ENCODE data around the gene CPN2.

CPN2 gene
- total RNA-seq, result 0 to 1.4 (median 0) reads per million in 17 experiments

- DNase-seq, result no peak
These were observed at the start of gene CPN2 for GRCh38 chr3:194351080-194351672. CPN2 (minus strand) TSS chr3:194351328; CDS start chr3:194342702, 8,626 bp downstream.

GRCh38 chr3:194399874-194400411 lies 48.8 kb upstream of the CPN2 start:
- peak in 3 of 4 experiments; percentile 31 to 44 (median 38) for DNase-seq

- no peak for DNase-seq
These were observed 48.0 kb upstream of the CPN2 start, which contains the start of gene GP5 for GRCh38 chr3:194399166-194399565. GP5 (minus strand) TSS chr3:194399266; CDS start chr3:194398282, 984 bp downstream.

- peak in 1 of 4 experiments; percentile 33 for DNase-seq
These were observed 46.7 kb upstream of the CPN2 start for GRCh38 chr3:194397757-194398312.

- DNase-seq, result peak in 2 of 4 experiments; percentile 8 to 29
These were observed 46.0 kb upstream of the CPN2 start for GRCh38 chr3:194396859-194397756.

- DNase-seq, result no peak
These were observed 45.4 kb upstream of the CPN2 start for GRCh38 chr3:194396539-194396858.

- DNase-seq, result peak in 1 of 4 experiments; percentile 22
These were observed 44.8 kb upstream of the CPN2 start for GRCh38 chr3:194395778-194396538.

- no peak for DNase-seq
These were observed 44.1 kb upstream of the CPN2 start for GRCh38 chr3:194395212-194395611.

GRCh38 chr3:194392576-194392975 lies 41.4 kb upstream of the CPN2 start:
- no peak for DNase-seq

GRCh38 chr3:194390835-194391234 lies 39.7 kb upstream of the CPN2 start:
- DNase-seq, result no peak

GRCh38 chr3:194389269-194389668 lies 38.1 kb upstream of the CPN2 start:
- DNase-seq, result no peak

- no peak for DNase-seq
These were observed 36.8 kb upstream of the CPN2 start for GRCh38 chr3:194387926-194388418.

- no peak for DNase-seq
These were observed 36.1 kb upstream of the CPN2 start for GRCh38 chr3:194387276-194387675.

GRCh38 chr3:194386648-194387047 lies 35.5 kb upstream of the CPN2 start:
- no peak for DNase-seq

- DNase-seq, result no peak
These were observed 34.9 kb upstream of the CPN2 start for GRCh38 chr3:194386066-194386465.

- DNase-seq, result no peak
These were observed 33.5 kb upstream of the CPN2 start for GRCh38 chr3:194384569-194385001.

- no peak for DNase-seq
These were observed 33.0 kb upstream of the CPN2 start for GRCh38 chr3:194384156-194384555.

GRCh38 chr3:194383276-194383940 lies 32.3 kb upstream of the CPN2 start:
- DNase-seq, result no peak

GRCh38 chr3:194382892-194383223 lies 31.7 kb upstream of the CPN2 start:
- no peak for DNase-seq

GRCh38 chr3:194382196-194382891 lies 31.2 kb upstream of the CPN2 start:
- DNase-seq, result no peak

- DNase-seq, result no peak
These were observed 30.3 kb upstream of the CPN2 start for GRCh38 chr3:194381460-194381875.

All from suppressor macrophage (primary cell).